ENCODE measurements around the gene POLR2L. TPM values are rescaled to one million over a fixed set of nuclear protein-coding genes. Genes with fewer than 3 reads are reported as not detected.

POLR2L gene
- total and polyA plus RNA-seq, 2 of the 13 experiments (the other 11 are each of a cell fraction or from before 2014, with no cell fraction given), result 104 to 114 TPM

GRCh38 chr11:809287-810039, 32.9 kb downstream of the POLR2L start, which contains the start of gene RPLP2 (continued):
- TF ChIP-seq MLX (CRISPR knock-in tag; IDR thresholded peaks at IDR 0.05), result no peak
- TF ChIP-seq CERS6 (CRISPR knock-in tag; IDR thresholded peaks at IDR 0.05), result peak; percentile 57; the same call in 1 of the 2 replicates
- no peak for TF ChIP-seq ZNF260 (CRISPR knock-in tag; IDR thresholded peaks at IDR 0.05; ENCODE audit: borderline replicate concordance, low read depth)
- no peak for TF ChIP-seq ZFP36L2 (CRISPR knock-in tag; IDR thresholded peaks at IDR 0.05)
- TF ChIP-seq XRCC5 (optimal IDR thresholded peaks at IDR 0.05; ENCODE audit: low read length), result peak; percentile 72
- no peak for TF ChIP-seq ZNF703 (CRISPR knock-in tag; IDR thresholded peaks at IDR 0.05; ENCODE audit: borderline replicate concordance)
- peak; percentile 83 for TF ChIP-seq ZNF558 (CRISPR knock-in tag; IDR thresholded peaks at IDR 0.05; ENCODE audit: borderline replicate concordance)

GRCh38 chr11:808427-809286, 33.7 kb downstream of the POLR2L start:
- Histone ChIP-seq H3K4me1 (ENCODE audit: insufficient read depth, low read length) (peaks cover 56% of the 10 kb centered on the region), H3K9ac (ENCODE audit: insufficient read depth, low read depth, low read length) (peak overlapping the region; percentile 98), H3K79me2 (ENCODE audit: insufficient read depth, low read length) (peaks cover 44% of the 10 kb centered on the region), H3K27ac (ENCODE audit: extremely low read length, insufficient read depth, low read length) (peak overlapping the region; percentile 95), H3K36me3 (replicated peaks in 1 of 2; ENCODE audit: control insufficient read depth in 1 of 2, insufficient read depth in 2 of 2, low read length in 2 of 2) (peaks cover 16 to 27% of the 10 kb centered on the region in 2 experiments), H3K27me3 (ENCODE audit: control insufficient read depth in 1 of 2, insufficient read depth in 2 of 2, low read length in 2 of 2) (no peaks in the 10 kb centered on the region; a peak in 1 of 5 replicates), H3K4me2 (ENCODE audit: low read depth, low read length) (peak overlapping the region; percentile 97), H4K20me1 (ENCODE audit: insufficient read depth, low read length) (peaks cover 24% of the 10 kb centered on the region), H3K4me3 (replicated peaks in 1 of 3; ENCODE audit: insufficient read depth in 1 of 3, low read depth in 2 of 3, low read length in 3 of 3) (peak overlapping the region; percentile 97 to 100 (median 99)), H3K9me3 (ENCODE audit: low read length) (no peaks in the 10 kb centered on the region), H2AFZ (ENCODE audit: low read length) (no peak overlapping the region)
- intact Hi-C loops (cut with micrococcal nuclease; ENCODE audit: unreplicated experiment) (loop anchor here (5.0 kb wide), 1 partner anchor 34 kb away; the partner anchor contains the start of genes POLR2L and TSPAN4), in situ Hi-C loops (cut with HindIII; ENCODE audit: extremely low pct_ligation_motif_present, low pct_unique_long_range_greater_than_20kb) (no loop called here)
- ChIA-PET POLR2A (interaction anchor here (0.6 to 2.7 kb wide), 19 partner anchors 11 to 363 kb away, joined by 3 to 127 read pairs (median 5); partner anchors contain the start of genes CEND1, CRACR2B, EPS8L2 and GATD1), CTCF (ENCODE audit: low intra/inter-chr PET ratio, low total read pairs) (no interaction called here)
- DNase-seq (ENCODE audit: low spot score) (peak; percentile 71), FAIRE-seq (no peak), ATAC-seq (peak; percentile 72)
- 20% methylated on average over 20 of the region's 36 CpGs for WGBS (ENCODE audit: low lambda C conversion rate)
- TSS peak; percentile 85 for BruUV-seq (replicated peaks)
- TF ChIP-seq XBP1 (CRISPR knock-in tag; IDR thresholded peaks at IDR 0.05) (peak; percentile 39; the same call in 1 of the 2 replicates), ARID2 (CRISPR knock-in tag; IDR thresholded peaks at IDR 0.05; ENCODE audit: borderline replicate concordance) (peak; percentile 80; the same call in 1 of the 2 replicates), ZBTB10 (CRISPR knock-in tag; IDR thresholded peaks at IDR 0.05; ENCODE audit: borderline replicate concordance) (0 out of 2 replicates have a peak, but pooled peaks have one; percentile 12), MIER3 (CRISPR knock-in tag; IDR thresholded peaks at IDR 0.05; ENCODE audit: borderline replicate concordance) (no peak; the same call in 1 of the 2 replicates), NFKBIZ (CRISPR knock-in tag; IDR thresholded peaks at IDR 0.05) (no peak; the same call in 1 of the 2 replicates), NR2C2 (CRISPR knock-in tag; IDR thresholded peaks at IDR 0.05; ENCODE audit: borderline replicate concordance) (no peak), ZNF629 (CRISPR knock-in tag; conservative IDR thresholded peaks at IDR 0.05) (peak; percentile 85), KLF11 (CRISPR knock-in tag; IDR thresholded peaks at IDR 0.05) (peak; percentile 10; the same call in 1 of the 2 replicates), ZNF746 (CRISPR knock-in tag; IDR thresholded peaks at IDR 0.05) (0 out of 2 replicates have a peak, but pooled peaks have one; percentile 19)
